ENCODE measurements around the gene GPR157. TPM values are rescaled to one million over a fixed set of nuclear protein-coding genes. Genes with fewer than 3 reads are reported as not detected.

GPR157 gene
- total and polyA plus RNA-seq, 10 of the 15 experiments (the other 5 are each of a cell fraction or from before 2014, with no cell fraction given) = 0.66 to 15.9 (median 3.1) TPM

- H3K9me3 ChIP-seq (replicated peaks; ENCODE audit: control insufficient read depth, insufficient read depth, low read length) = peaks cover 1% of the 10 kb centered on the region
- no peaks in the 10 kb centered on the region for H4K20me1 ChIP-seq (ENCODE audit: control insufficient read depth, insufficient read depth)
- H3K9ac ChIP-seq (ENCODE audit: control insufficient read depth, insufficient read depth, low read length) = peak overlapping the region; percentile 9
- H3K4me2 ChIP-seq (ENCODE audit: control insufficient read depth, insufficient read depth) = peak overlapping the region; percentile 70
- no peak for FAIRE-seq
- no peak for DNase-seq (ENCODE audit: low read depth, low spot score)
- intact Hi-C loops (cut with micrococcal nuclease; ENCODE audit: unreplicated experiment) = loop anchor here (2.0 kb wide), 1 partner anchor 44 kb away; no protein-coding TSS in a partner anchor
- CTCF ChIA-PET = interaction anchor here (0.6 to 4.0 kb wide), 15 partner anchors 10 to 163 kb away, joined by 3 to 26 read pairs (median 4); no protein-coding TSS in a partner anchor
- ATAC-seq = peak; percentile 55
- H3K36me3 ChIP-seq (ENCODE audit: control insufficient read depth in 2 of 2, insufficient read depth in 2 of 2, low read length in 1 of 2) = no peaks in the 10 kb centered on the region
- H3K79me2 ChIP-seq (ENCODE audit: control insufficient read depth, insufficient read depth, low read length) = no peaks in the 10 kb centered on the region
- peak overlapping the region; percentile 92 for H3K27ac ChIP-seq (ENCODE audit: control insufficient read depth, insufficient read depth)
- BruUV-seq (replicated peaks) = TSS peak; percentile 95
- in situ Hi-C loops (cut with MboI) = no loop called here
- RAD21 ChIA-PET (ENCODE audit: unreplicated experiment) = interaction anchor here (0.7 to 2.3 kb wide), 12 partner anchors 11 to 186 kb away, joined by 3 to 15 read pairs (median 4); partner anchors contain the start of gene GPR157
- POLR2A ChIA-PET = interaction anchor here (0.6 to 4.5 kb wide), 19 partner anchors 11 to 525 kb away, joined by 3 to 45 read pairs (median 5); no protein-coding TSS in a partner anchor
- H3K4me1 ChIP-seq (ENCODE audit: control insufficient read depth, insufficient read depth, low read length) = peaks cover 49% of the 10 kb centered on the region
- H3K4me3 ChIP-seq = peak overlapping the region; percentile 45; the same call in 1 of the 2 replicates
- no peak overlapping the region for H2AFZ ChIP-seq (ENCODE audit: control insufficient read depth, low read depth, low read length)
- WGBS (ENCODE audit: insufficient coverage, insufficient replicate concordance, low lambda C conversion rate, missing lambda C conversion rate) = 47% methylated on average over 6 of the region's 6 CpGs
- no peaks in the 10 kb centered on the region for H3K27me3 ChIP-seq (replicated peaks in 1 of 2; ENCODE audit: control insufficient read depth in 2 of 2, insufficient read depth in 2 of 2, low read length in 1 of 2)
- SMC1A ChIA-PET (ENCODE audit: uncharacterized antibody, unreplicated experiment) = interaction anchor here (0.6 to 4.8 kb wide), 18 partner anchors 9 to 509 kb away, joined by 3 to 59 read pairs (median 4); partner anchors contain the start of gene SLC2A5
- no peak for TF ChIP-seq EED (IDR thresholded peaks at IDR 0.05; ENCODE audit: low read depth)
- TF ChIP-seq ZNF207 (IDR thresholded peaks at IDR 0.05; ENCODE audit: borderline replicate concordance) = no peak
- TF ChIP-seq WRNIP1 (IDR thresholded peaks at IDR 0.05; ENCODE audit: borderline replicate concordance, low read depth, low read length) = no peak
- no peak for TF ChIP-seq CTCF (IDR thresholded peaks at IDR 0.05 in 2 of 3, conservative IDR thresholded peaks at IDR 0.05 in 1 of 3; ENCODE audit: control insufficient read depth in 2 of 3, extremely low read depth in 1 of 3, insufficient read depth in 1 of 3, low read depth in 3 of 3, low read length in 3 of 3)
- TF ChIP-seq POU2F2 (IDR thresholded peaks at IDR 0.05; ENCODE audit: borderline replicate concordance, low read depth, low read length) = no peak
- TF ChIP-seq REST (IDR thresholded peaks at IDR 0.05; ENCODE audit: low read depth, low read length) = no peak
- no peak for TF ChIP-seq NFYA (IDR thresholded peaks at IDR 0.05; ENCODE audit: borderline replicate concordance, low read depth, low read length)
- no peak for TF ChIP-seq CBFB (IDR thresholded peaks at IDR 0.05; ENCODE audit: low read depth)
- TF ChIP-seq ZNF622 (IDR thresholded peaks at IDR 0.05) = no peak
- TF ChIP-seq KAT2A (conservative IDR thresholded peaks at IDR 0.05; ENCODE audit: control insufficient read depth, low read depth, low read length) = no peak
- TF ChIP-seq ATF7 (IDR thresholded peaks at IDR 0.05; ENCODE audit: low read depth) = 0 out of 2 replicates have a peak, but pooled peaks have one; percentile 35
- no peak for TF ChIP-seq TARDBP (IDR thresholded peaks at IDR 0.05; ENCODE audit: borderline replicate concordance)
- TF ChIP-seq ZSCAN29 (IDR thresholded peaks at IDR 0.05) = no peak
- no peak for TF ChIP-seq GATAD2B (conservative IDR thresholded peaks at IDR 0.05; ENCODE audit: low read depth)
- TF ChIP-seq PRDM15 (CRISPR knock-in tag; IDR thresholded peaks at IDR 0.05) = 0 out of 2 replicates have a peak, but pooled peaks have one; percentile 32
These were observed 48.1 kb downstream of the GPR157 start for GRCh38 chr1:9080705-9081291.
